ENCODE results near the gene ZNF653.
A peak's percentile ranks its signal among the peaks of the same experiment; 100 is the strongest.
"Not testable (repeated sequence)": the region's sequence is repeated elsewhere in the genome, so short reads cannot be mapped to it uniquely, and the experiment has no call there.

ZNF653 gene

DNA sequence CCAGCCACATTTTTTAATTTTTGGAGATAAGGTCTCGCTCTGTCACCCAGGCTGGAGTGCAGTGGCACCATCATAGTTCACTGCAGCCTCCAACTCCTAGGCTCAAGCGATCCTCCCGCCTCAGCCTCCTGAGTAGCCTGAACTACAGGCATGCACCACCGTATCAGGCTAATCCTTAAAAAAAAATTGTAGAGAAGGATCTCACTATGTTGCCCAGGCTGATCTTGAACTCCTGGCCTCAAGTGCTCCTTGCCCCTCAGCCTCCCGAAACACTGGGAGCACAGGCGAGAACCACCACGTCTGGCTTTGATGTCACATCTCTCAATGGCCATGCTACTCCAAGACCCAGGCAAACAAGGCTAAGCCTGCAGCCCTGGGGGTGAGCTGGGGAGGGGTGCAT lies 49.0 kb downstream of the ZNF653 start:
- no peak for DNase-seq (ENCODE audit: low spot score)

GRCh38 chr19:11455233-11455554 lies 50.4 kb downstream of the ZNF653 start:
- DNase-seq (ENCODE audit: low spot score), result not testable (repeated sequence)

DNA sequence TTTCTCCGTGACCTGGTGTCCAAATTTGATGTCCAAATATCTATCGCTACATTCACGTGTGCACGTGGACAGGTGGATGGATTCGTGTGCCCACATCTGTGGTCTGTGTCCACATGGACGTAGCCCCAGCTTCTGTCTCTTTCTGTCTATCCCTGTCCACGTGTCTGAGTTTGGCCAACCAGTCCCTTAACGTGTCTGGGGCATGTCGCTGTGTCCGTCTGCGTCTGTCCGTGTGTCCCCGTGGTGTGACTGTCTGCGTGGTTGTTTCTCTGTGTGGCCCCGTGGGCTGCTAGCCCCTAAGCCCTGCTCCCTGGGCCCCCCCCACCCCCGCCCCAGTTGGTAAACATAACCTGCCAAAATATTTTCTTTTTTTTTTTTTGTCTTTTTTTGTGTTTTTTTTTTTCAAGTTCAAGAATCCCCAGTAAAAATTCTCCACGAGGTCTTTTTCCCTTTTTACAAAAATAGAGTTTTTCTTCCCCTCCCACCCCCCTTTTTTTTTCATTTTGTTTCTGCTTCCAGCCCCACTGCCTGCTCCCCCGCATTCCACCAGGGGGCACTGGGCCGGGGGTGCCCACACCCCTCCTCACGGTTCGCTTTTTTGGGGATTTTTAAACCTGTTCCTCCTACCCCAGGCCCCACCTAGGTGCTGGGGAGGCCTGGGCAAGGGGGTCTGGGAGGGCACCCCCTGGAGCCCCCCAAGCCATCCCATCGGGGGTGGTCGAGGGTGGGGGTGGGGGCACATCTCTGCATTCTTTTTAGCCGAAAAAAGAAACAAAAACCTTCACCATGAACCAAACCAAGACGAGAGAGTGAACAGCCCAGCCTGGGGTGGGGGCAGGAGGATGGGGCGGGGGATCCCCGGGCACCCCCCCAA lies 51.9 kb downstream of the ZNF653 start:
- no peak for DNase-seq (ENCODE audit: low spot score)

DNA sequence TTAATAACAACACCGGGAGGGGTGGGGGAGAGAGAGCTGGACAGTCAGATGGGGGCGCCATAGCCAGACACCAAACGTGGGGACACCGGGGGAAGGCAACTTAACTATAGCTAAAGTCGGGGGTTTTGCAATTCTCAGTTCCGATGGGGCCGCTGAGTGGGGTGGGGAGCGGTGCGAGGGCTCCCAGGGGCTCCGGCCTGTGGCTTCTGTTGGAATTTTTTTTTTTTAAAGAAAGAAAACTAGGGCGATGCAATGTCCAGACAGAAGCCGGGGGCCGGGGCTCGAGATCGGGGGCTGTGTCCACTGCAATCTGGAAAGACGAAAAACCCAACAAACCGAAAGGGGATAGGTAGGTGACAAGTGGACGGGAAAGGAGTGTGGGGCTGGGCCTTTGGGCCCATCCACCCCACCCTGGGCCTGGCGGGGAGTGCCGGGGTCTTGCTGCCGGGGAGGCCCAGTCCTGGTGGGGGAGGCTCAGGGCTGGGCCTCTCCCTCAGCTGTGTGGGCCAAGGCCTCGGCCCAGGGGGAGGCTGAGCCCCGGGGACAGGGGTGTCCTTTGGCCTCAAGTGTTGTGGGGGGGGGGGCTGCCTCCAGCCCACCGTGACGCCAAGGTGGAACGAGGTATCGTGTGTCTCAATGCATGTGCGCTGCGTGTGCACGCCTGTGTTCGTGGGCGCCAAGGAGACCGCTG lies 52.9 kb downstream of the ZNF653 start:
- peak; percentile 7 for DNase-seq (ENCODE audit: low spot score)

- no peak for DNase-seq (ENCODE audit: low spot score)
Measured at GRCh38 chr19:11451871-11452619, 53.6 kb downstream of the ZNF653 start.

DNA sequence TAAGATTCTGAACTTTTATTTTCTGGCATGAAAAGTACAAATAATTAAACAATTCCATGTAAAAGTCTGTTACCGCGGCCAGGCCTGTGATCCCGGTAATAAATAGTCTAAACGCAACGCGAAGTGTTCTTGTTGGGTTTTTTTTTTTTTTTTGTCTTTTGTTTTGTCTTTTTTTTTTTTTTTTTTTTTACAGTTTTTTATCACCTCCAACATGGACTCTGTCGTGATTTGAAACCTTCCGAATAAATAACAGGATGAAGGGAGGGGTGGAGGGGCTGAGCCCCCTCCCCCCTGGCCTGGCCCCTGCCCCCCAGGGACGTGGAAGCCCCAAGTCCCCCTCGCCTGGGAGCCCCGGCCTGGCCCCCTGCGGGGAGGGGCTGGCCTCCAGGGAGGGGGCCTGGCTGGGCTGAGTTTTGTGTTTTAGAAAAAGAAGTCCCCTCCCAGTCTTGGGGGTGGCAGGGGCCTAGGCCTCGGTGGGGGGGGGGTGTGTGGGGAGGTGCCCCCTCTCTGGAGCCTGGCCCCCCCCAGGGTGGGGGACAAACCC lies 54.2 kb downstream of the ZNF653 start:
- peak; percentile 8 for DNase-seq (ENCODE audit: low spot score)

DNA sequence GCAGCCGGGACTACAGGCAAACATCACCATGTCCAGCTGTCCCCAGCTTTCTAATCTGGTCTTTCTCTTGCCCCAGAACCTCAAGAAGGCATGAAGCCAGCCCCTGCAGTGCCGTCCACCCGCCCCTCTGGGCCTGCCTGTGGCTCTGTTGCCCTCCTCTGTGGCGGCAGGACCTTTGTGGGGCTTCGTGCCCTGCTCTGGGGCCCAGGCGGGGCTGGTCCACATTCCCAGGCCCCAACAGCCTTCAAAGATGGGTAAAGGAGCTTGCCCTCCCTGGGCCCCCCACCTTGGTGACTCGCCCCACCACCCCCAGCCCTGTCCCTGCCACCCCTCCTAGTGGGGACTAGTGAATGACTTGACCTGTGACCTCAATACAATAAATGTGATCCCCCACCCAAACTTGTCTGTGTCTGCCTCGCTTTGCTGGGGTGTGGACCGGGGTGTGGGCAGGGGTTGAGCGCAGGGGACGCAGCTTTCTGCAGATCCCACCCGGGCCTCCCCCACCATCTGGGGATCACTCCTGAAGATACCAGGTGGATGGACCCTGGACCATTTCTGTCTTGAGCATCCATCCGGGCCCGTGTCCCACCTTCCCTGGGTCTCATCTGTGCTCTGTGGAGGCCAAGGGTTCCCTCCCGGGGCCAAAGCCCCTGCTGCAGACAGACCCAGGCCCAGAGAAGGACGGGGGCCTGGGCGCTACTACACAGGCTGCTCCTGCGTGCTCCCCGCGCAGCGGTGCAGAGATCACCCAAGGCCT lies 54.9 kb downstream of the ZNF653 start:
- DNase-seq (ENCODE audit: low spot score), result no peak

DNA sequence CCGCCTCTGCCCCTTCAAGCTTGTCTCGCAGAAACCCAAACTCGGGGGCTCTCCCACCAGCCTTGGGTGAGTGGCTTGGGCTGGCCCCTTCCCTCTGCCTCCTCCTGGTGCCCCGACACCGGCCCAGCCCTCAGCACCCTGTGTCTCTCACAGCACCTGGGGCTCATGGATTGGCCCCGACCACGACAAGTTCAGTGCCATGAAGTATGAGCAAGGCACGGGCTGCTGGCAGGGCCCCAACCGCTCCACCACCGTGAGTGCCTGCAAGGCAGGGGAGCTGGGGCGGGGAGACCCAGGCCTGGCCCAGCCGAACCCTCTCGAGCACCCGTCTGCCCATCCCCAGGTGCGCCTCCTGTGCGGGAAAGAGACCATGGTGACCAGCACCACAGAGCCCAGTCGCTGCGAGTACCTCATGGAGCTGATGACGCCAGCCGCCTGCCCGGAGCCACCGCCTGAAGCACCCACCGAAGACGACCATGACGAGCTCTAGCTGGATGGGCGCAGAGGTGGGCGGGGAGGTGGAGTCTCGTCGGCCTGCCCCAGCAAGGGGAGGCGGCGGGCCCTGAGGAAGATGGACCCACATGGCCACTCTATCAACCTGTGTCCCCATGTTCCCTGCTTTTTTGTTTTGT lies 56.6 kb downstream of the ZNF653 start:
- DNase-seq (ENCODE audit: low spot score), result no peak

- no peak for DNase-seq (ENCODE audit: low spot score)
Measured at GRCh38 chr19:11448410-11448809, 57.2 kb downstream of the ZNF653 start.

- DNase-seq (ENCODE audit: low spot score), result no peak
Measured at GRCh38 chr19:11447347-11448262, 58.0 kb downstream of the ZNF653 start.

DNA sequence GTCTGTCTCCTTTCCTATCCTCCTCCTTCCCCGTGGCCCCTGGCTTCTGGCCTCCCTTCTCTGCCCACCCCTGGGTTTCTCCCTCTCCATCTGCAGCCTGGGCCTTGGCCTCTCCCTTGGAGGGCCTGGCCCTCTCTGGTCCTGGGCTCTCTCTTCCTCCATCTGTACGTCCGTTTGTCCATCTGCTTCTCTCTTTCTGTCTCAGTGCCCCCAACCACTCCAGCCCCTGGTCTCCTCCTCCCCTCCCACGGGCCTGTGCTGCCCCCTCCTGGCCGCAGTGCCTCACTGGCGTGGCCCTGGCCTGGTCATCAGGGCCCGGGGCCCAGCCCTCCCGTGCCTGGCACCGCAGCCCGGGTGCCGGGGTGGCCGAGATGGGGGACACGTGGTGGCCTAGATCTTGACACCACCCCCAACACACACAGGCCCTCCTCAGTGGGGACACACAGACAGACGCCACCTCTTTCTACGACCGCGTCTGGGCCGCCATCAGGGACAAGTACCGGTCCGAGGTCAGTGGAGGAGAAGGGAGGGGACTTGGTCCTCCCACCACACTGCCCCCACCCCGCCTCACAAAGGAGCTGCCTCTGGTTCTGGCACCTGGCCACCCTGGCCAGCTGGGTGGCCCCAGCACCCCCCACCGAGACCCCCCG lies 58.9 kb downstream of the ZNF653 start:
- DNase-seq (ENCODE audit: low spot score), result peak; percentile 89

DNA sequence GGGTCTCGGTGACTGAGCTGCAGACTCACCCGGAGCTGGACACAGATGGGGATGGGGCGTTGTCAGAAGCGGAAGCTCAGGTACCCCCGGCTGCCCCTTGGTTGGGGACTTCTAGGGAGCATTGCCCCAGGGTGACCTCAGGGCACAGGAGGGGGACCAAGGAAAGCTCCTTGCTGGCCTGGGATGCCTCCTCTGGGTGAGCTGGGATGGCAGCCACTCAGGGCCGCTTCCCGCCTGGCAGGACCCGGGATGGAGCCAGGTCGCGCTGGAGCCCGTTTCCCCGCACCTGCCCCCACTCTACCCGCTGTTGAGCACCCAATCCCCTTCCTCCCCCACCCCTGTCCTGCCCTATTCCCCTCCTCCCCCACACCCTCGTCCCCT lies 59.4 kb downstream of the ZNF653 start:
- no peak for DNase-seq (ENCODE audit: low spot score)

GRCh38 chr19:11445141-11445540 lies 60.5 kb downstream of the ZNF653 start:
- DNase-seq (ENCODE audit: low spot score), result no peak

GRCh38 chr19:11444059-11444458 lies 61.6 kb downstream of the ZNF653 start:
- DNase-seq (ENCODE audit: low spot score), result no peak

GRCh38 chr19:11437955-11438354 lies 67.7 kb downstream of the ZNF653 start:
- DNase-seq (ENCODE audit: low spot score), result no peak

DNA sequence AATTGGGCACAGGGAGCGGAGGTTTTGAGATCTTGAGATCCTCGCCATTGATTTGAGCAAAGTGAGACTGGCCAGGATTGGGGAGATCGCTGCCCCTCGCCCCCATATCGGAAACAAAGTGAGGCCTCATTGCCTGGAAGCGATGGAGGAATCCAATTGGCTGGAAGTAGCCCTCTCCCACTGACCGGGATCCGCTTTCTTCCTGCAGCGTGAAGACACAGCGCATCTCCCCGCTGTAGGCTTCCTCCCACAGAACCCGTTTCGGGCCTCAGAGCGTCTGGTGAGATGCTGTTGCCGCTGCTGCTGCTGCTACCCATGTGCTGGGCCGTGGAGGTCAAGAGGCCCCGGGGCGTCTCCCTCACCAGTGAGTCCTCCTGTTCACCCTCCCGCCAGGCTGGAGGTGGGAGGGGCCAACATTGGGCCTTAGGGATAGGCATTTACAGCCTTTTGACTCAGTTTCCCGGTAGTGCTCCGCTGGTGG lies 69.8 kb downstream of the ZNF653 start:
- peak; percentile 27 for DNase-seq (ENCODE audit: low spot score)

GRCh38 chr19:11435057-11435832 lies 70.4 kb downstream of the ZNF653 start, which contains the start of the genes ODAD3 and PRKCSH:
Gene ODAD3, minus strand, starts transcription at chr19:11435121. Its CDS starts 105 bp downstream, at chr19:11435016.
Gene PRKCSH, plus strand, starts transcription at chr19:11435635. Its CDS starts 483 bp downstream, at chr19:11436118.
- peak; percentile 99 for DNase-seq (ENCODE audit: low spot score)

GRCh38 chr19:11434703-11435056 lies 71.0 kb downstream of the ZNF653 start:
- no peak for DNase-seq (ENCODE audit: low spot score)

- DNase-seq (ENCODE audit: low spot score), result not testable (repeated sequence)
Measured at GRCh38 chr19:11433526-11433925, 72.1 kb downstream of the ZNF653 start.

All from AG20443 (cell line).